GM11168 (cell line): ENCODE measurements around the gene TREH.
"Not testable (repeated sequence)": the region's sequence is repeated elsewhere in the genome, so short reads cannot be mapped to it uniquely, and the experiment has no call there.

ENCODE experiments used
- in situ Hi-C: fragments of 300-500 bp; cut with MboI; formaldehyde crosslinking; loops from one replicate; pipeline ENCODE4 v1.12.0; 2022; ENCODE audit warnings: low sequenced_read_pairs; ENCODE audit not compliant: unreplicated experiment

Gene TREH

DNA sequence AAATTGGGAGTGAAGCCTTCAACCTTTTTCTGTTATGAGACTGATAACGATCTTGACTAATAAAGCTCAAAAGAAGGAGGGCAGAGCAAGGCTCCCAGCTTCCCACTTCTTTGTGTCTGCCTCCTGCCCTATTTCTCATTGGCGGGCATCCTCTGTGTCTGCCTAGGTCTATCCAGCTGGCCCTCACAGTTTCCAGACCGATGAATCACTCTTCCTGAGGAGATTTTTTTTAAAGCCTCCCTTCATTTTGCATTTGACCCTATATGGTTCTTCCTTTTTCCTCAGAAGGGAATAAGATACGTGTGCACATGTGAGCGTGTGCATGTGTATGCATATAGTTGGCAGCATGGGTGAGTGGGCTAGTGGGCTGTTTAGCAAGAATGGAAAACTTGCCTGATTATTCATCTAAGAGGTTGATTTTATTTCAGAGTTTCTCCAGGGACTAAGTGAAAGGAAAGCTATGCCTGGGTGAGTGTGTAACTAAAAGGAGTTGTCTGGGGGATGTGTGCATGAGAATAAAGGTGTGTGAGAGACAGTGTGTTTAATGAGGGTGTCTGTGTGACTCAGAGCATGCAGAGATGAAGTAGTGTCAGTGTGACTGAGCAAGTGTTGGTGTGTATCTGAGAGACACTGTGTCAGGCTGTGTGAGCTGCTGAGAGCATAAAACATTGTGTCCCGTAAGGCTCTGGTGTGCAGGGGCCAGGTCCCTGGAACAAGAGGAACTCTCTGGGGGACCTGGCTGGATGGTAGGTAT lies 59.8 kb downstream of the TREH start:
- in situ Hi-C loops, result no loop called here

DNA sequence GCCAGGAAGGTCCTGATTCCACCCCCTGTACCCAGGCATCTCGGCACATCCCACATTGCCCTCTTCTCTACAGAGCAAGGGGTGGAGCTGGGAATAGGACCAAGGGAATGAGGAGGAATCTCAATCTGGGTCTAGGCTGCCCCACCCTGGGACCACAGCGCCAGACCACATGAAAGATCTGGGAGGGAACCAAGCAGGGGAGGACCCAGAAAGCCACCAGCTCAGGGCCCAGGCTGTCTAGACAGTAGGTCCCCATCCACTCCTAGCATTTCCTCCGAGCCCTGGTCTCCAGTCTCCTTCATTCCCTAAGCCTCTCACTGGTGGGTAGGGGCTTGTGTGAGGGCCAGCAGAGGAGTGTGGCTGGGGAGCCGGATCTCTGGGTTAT lies 60.5 kb downstream of the TREH start:
- in situ Hi-C loops, result no loop called here

DNA sequence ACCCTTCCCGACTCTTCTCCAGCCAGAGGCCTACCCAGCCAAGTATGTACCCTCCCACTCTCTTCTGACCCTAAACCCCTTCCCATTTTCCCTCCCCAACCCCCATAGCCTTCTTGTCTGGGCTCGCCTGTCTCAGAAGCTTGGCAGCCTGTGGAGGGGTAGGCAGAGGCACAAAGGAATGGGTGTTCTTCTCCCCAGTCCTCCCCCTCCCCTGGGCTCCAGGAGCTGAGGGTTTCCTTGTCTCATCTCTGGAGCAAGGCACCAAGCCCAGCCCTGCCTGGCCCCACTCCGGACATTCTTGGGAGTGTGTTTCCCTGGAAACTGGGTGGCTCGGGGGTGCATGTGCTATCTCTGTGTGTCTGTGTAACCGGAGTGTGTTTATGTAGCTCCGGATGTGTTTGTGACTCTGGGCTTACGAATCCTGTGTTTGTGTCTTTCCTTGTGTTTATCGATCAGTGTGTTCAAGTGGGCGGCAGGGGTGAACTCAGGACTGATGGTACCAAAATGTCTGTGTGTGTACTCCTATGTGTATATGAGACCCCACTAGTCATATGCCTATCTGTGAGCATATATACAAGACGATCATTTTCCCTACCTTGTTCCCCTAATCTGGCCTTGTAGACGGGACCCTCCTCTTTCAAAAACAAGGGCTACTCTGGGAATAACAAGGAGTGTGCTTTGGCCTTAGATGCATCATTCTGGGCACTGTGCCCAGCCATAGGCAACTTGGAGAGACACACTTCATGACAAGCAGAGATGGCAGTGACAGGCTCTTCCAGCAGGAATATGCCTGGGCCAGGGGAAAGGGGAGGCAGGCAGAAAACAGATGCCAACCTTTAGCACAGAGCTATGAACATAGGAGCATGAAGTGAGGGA lies 61.1 kb downstream of the TREH start:
- in situ Hi-C loops, result no loop called here

DNA sequence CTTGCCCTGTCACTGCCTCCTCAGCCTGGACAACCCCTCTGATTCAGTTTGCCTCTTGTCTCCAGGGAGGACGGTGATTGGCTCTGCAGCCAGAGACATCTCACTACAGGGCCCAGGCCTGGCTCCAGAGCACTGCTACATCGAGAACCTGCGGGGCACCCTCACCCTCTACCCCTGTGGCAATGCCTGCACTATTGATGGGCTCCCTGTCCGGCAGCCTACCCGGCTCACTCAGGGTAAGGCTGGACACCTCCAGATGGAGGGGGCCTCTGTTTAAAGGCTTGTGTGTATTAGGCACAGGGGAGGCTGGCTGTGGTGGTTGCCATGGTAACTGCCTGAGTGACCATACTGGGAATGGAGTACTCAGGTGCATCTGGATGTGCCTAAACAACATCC lies 63.5 kb downstream of the TREH start:
- in situ Hi-C loops, result no loop called here

- in situ Hi-C loops, result no loop called here
Measured at GRCh38 chr11:118615282-118615975, 64.0 kb downstream of the TREH start.

GRCh38 chr11:118614511-118614910 lies 64.9 kb downstream of the TREH start:
- in situ Hi-C loops, result no loop called here

GRCh38 chr11:118612378-118612777 lies 67.1 kb downstream of the TREH start:
- in situ Hi-C loops, result no loop called here

- in situ Hi-C loops, result not testable (repeated sequence)
Measured at GRCh38 chr11:118611433-118611795, 68.0 kb downstream of the TREH start.

- in situ Hi-C loops, result no loop called here
Measured at GRCh38 chr11:118610773-118611432, 68.5 kb downstream of the TREH start.

- in situ Hi-C loops, result no loop called here
Measured at GRCh38 chr11:118610225-118610772, 69.2 kb downstream of the TREH start.

DNA sequence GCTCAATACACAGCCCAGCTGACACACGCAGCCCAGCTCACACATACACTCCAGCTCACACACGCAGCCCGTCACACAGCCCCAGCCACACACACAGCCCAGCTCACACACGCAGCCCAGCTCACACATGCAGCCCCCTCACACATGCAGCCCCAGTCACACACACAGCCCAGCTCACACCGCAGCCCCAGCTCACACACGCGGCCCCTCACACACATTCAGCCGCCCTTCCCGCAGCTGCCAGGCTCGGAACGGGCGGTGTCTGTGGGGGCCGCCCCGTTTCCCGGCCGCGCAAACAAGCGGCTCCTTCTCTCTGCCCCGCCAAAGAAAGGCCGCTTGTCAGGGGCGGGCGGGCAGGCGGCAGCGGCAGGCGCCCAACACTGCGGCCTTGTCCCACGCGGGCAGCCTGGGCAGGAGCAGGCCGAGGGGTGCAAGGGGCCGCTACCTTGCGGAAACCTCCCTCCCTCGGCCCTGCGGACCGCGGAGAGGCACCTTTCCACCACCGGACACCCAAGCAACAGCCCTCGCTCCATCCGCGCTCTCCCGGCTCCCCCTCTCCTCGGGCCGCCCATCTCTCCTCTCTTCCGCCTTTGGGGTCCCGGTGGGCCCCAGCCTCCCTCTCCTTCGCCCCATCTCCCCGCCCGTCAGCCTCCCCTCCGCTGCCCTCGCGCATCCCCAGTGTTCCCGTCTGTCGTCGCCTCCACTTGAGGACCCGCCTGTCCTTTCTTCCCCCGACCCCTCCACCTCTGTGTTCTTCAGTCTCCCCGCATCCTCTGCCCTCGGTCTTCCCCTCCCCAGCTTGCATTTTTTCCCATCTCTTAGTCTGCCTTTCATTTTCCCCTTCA lies 69.8 kb downstream of the TREH start:
- in situ Hi-C loops, result no loop called here

- in situ Hi-C loops, result no loop called here
Measured at GRCh38 chr11:118608360-118609227, 70.9 kb downstream of the TREH start.

- in situ Hi-C loops, result no loop called here
Measured at GRCh38 chr11:118607401-118608359, 71.8 kb downstream of the TREH start, which contains the start of gene PHLDB1. PHLDB1 (plus strand) TSS chr11:118607615; CDS start chr11:118613837, 6,222 bp downstream.
